Measurements from ENCODE around the gene DDX59. TPM values are rescaled to one million over a fixed set of nuclear protein-coding genes. Genes with fewer than 3 reads are reported as not detected.

DDX59 gene
- total RNA-seq, 6 experiments from 2014 or later: 6.7 to 12.4 (median 8.8) TPM

GRCh38 chr1:200619894-200620272, 49.8 kb downstream of the DDX59 start:
- ATAC-seq (no peak), DNase-seq (no peak)
- Histone ChIP-seq H3K27ac (peak overlapping the region in 2 of 3 donors; percentile 0 to 39), H3K36me3 (no peaks in the 10 kb centered on the region), H3K4me1 (no peaks in the 10 kb centered on the region), H3K27me3 (no peaks in the 10 kb centered on the region), H3K4me3 (peak overlapping the region; percentile 50 to 69 (median 55)), H3K9me3 (no peaks in the 10 kb centered on the region)
- TF ChIP-seq, protein P1, sequence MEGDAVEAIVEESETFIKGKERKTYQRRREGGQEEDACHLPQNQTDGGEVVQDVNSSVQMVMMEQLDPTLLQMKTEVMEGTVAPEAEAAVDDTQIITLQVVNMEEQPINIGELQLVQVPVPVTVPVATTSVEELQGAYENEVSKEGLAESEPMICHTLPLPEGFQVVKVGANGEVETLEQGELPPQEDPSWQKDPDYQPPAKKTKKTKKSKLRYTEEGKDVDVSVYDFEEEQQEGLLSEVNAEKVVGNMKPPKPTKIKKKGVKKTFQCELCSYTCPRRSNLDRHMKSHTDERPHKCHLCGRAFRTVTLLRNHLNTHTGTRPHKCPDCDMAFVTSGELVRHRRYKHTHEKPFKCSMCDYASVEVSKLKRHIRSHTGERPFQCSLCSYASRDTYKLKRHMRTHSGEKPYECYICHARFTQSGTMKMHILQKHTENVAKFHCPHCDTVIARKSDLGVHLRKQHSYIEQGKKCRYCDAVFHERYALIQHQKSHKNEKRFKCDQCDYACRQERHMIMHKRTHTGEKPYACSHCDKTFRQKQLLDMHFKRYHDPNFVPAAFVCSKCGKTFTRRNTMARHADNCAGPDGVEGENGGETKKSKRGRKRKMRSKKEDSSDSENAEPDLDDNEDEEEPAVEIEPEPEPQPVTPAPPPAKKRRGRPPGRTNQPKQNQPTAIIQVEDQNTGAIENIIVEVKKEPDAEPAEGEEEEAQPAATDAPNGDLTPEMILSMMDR (IDR thresholded peaks at IDR 0.05): no peak
- no peak for TF ChIP-seq POLR2A (IDR thresholded peaks at IDR 0.05)
- 4% methylated on average over 6 of the region's 6 CpGs for WGBS (ENCODE audit: insufficient coverage, low coverage, low lambda C conversion rate, missing lambda C conversion rate)
- intact Hi-C loops (cut with DNase I): loop anchor here in 1 of 2 donors (10.0 kb wide), 1 partner anchor 185 kb away; no protein-coding TSS in a partner anchor

DNA sequence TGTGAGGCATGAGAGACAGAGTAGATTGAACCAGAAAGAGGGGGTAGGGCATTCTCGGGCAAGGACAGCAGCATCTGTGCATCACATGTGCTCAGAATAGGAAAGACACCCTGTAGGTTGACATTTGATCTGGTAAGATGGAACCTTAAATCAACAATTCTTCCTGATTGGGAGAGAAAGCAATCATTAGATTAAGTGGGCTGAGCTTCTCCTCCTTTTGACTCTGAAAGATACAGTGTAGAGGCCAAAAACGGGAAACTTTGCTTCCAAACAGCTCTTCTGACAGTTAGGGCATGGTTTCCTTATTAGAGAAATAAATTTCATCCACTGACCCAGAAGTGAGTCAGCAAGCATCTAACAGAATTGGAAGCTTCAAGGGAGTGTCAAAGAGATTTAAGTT, 58.9 kb downstream of the DDX59 start:
- Histone ChIP-seq H3K4me1 (no peaks in the 10 kb centered on the region), H3K9me3 (no peaks in the 10 kb centered on the region), H3K27ac (no peak overlapping the region), H3K36me3 (no peaks in the 10 kb centered on the region), H3K27me3 (no peaks in the 10 kb centered on the region), H3K4me3 (no peak overlapping the region)
- 62% methylated on average over 2 of the region's 2 CpGs for WGBS (ENCODE audit: insufficient coverage, low coverage, low lambda C conversion rate, missing lambda C conversion rate)
- TF ChIP-seq POLR2A (IDR thresholded peaks at IDR 0.05): no peak
- TF ChIP-seq, protein P1 (IDR thresholded peaks at IDR 0.05): no peak
- ATAC-seq (no peak), DNase-seq (no peak)
- intact Hi-C loops (cut with DNase I): no loop called here

- ATAC-seq (no peak), DNase-seq (no peak)
- Histone ChIP-seq H3K27ac (no peak overlapping the region), H3K9me3 (no peaks in the 10 kb centered on the region), H3K4me1 (no peaks in the 10 kb centered on the region), H3K27me3 (no peaks in the 10 kb centered on the region), H3K36me3 (no peaks in the 10 kb centered on the region), H3K4me3 (no peak overlapping the region)
- intact Hi-C loops (cut with DNase I): no loop called here
- no peak for TF ChIP-seq POLR2A (IDR thresholded peaks at IDR 0.05)
- TF ChIP-seq, protein P1 (IDR thresholded peaks at IDR 0.05): no peak
- 73% methylated on average over 1 of the region's 1 CpG for WGBS (ENCODE audit: insufficient coverage, low coverage, low lambda C conversion rate, missing lambda C conversion rate)
These were observed 67.1 kb downstream of the DDX59 start for GRCh38 chr1:200602632-200603031.

Other genes starting within 250 kb of the DDX59 start
- under 1 TPM; 0.15 to 0.49 (median 0.38) TPM for gene KIF14, start 49.2 kb downstream of the DDX59 start, total RNA-seq
- gene CAMSAP2, start 69.0 kb upstream of the DDX59 start, total RNA-seq: 10 to 100 TPM in 1 of 6 experiments, 1 to 10 TPM in 5; 4.0 to 12.5 (median 8.0) TPM
- gene GPR25, start 203.1 kb upstream of the DDX59 start, total RNA-seq: not detected
- gene INAVA, start 225.0 kb upstream of the DDX59 start, total RNA-seq: under 1 TPM; 0.29 to 0.55 (median 0.41) TPM